ENCODE results near the gene NOTCH4. TPM values are rescaled to one million over a fixed set of nuclear protein-coding genes. Genes with fewer than 3 reads are reported as not detected.

NOTCH4 gene
- total and polyA plus RNA-seq, 9 of the 15 experiments (the other 6 are each of a cell fraction or from before 2014, with no cell fraction given) = 0.24 to 4.3 (median 1.7) TPM

DNA sequence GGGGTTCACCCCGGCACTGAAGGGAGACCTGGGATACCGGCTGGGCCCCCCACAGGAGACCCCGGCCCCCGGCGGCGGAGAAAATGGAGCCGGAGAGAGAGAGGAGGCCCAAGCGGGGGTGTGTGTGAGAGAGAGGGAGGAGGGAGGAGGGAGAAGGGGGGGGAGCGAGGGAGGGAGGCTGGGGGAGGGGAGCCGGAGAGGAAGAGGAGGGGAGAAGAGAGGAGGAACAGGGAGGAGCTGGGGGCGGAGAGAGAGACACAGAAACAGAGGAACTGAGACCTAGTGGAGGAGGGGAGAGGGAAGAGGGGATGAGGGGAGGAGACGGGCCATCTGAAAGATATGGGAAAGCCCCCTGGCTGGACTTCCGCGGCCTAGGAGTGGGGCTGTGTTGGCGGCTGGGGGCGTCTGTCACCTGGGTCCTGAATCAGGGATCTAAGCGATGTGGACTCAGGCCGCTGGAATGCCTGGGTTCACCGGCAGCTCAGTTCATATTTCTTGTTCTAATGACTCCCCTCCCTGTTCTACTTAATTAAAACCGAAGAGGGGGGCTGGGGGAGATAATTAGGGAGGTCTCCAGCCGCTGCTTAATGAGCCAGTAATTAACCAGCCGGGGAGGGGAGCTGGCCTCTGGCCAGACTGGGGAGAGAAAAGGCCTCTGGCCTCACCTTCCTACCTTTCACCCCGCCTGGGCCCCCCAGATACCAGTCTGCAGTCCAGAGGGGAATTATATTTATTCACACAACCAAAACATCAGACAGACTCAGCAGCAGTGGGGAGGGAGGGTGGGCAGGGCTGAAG is 33.6 kb downstream of the NOTCH4 start, which contains the start of gene PBX2 (continued):
- TF ChIP-seq, protein P1, sequence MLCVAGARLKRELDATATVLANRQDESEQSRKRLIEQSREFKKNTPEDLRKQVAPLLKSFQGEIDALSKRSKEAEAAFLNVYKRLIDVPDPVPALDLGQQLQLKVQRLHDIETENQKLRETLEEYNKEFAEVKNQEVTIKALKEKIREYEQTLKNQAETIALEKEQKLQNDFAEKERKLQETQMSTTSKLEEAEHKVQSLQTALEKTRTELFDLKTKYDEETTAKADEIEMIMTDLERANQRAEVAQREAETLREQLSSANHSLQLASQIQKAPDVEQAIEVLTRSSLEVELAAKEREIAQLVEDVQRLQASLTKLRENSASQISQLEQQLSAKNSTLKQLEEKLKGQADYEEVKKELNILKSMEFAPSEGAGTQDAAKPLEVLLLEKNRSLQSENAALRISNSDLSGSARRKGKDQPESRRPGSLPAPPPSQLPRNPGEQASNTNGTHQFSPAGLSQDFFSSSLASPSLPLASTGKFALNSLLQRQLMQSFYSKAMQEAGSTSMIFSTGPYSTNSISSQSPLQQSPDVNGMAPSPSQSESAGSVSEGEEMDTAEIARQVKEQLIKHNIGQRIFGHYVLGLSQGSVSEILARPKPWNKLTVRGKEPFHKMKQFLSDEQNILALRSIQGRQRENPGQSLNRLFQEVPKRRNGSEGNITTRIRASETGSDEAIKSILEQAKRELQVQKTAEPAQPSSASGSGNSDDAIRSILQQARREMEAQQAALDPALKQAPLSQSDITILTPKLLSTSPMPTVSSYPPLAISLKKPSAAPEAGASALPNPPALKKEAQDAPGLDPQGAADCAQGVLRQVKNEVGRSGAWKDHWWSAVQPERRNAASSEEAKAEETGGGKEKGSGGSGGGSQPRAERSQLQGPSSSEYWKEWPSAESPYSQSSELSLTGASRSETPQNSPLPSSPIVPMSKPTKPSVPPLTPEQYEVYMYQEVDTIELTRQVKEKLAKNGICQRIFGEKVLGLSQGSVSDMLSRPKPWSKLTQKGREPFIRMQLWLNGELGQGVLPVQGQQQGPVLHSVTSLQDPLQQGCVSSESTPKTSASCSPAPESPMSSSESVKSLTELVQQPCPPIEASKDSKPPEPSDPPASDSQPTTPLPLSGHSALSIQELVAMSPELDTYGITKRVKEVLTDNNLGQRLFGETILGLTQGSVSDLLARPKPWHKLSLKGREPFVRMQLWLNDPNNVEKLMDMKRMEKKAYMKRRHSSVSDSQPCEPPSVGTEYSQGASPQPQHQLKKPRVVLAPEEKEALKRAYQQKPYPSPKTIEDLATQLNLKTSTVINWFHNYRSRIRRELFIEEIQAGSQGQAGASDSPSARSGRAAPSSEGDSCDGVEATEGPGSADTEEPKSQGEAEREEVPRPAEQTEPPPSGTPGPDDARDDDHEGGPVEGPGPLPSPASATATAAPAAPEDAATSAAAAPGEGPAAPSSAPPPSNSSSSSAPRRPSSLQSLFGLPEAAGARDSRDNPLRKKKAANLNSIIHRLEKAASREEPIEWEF (CRISPR knock-in tag; IDR thresholded peaks at IDR 0.05) = no peak
- TF ChIP-seq BRD4 (IDR thresholded peaks at IDR 0.05) = peak; percentile 90; the same call in 1 of the 2 replicates
- no peak for TF ChIP-seq GABPB1 (CRISPR knock-in tag; IDR thresholded peaks at IDR 0.05)
- no peak for TF ChIP-seq ZNF76 (CRISPR knock-in tag; IDR thresholded peaks at IDR 0.05; ENCODE audit: borderline replicate concordance)
- TF ChIP-seq RAD21 (CRISPR knock-in tag; conservative IDR thresholded peaks at IDR 0.05 in 1 of 2, IDR thresholded peaks at IDR 0.05 in 1 of 2) = no peak
- TF ChIP-seq, protein P2, sequence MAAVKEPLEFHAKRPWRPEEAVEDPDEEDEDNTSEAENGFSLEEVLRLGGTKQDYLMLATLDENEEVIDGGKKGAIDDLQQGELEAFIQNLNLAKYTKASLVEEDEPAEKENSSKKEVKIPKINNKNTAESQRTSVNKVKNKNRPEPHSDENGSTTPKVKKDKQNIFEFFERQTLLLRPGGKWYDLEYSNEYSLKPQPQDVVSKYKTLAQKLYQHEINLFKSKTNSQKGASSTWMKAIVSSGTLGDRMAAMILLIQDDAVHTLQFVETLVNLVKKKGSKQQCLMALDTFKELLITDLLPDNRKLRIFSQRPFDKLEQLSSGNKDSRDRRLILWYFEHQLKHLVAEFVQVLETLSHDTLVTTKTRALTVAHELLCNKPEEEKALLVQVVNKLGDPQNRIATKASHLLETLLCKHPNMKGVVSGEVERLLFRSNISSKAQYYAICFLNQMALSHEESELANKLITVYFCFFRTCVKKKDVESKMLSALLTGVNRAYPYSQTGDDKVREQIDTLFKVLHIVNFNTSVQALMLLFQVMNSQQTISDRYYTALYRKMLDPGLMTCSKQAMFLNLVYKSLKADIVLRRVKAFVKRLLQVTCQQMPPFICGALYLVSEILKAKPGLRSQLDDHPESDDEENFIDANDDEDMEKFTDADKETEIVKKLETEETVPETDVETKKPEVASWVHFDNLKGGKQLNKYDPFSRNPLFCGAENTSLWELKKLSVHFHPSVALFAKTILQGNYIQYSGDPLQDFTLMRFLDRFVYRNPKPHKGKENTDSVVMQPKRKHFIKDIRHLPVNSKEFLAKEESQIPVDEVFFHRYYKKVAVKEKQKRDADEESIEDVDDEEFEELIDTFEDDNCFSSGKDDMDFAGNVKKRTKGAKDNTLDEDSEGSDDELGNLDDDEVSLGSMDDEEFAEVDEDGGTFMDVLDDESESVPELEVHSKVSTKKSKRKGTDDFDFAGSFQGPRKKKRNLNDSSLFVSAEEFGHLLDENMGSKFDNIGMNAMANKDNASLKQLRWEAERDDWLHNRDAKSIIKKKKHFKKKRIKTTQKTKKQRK (IDR thresholded peaks at IDR 0.05; ENCODE audit: borderline replicate concordance, low read depth, low read length) = no peak
- TF ChIP-seq POLR3G (IDR thresholded peaks at IDR 0.05; ENCODE audit: extremely low read depth, insufficient read length, insufficient replicate concordance) = no peak
- no peak for TF ChIP-seq LCOR (CRISPR knock-in tag; IDR thresholded peaks at IDR 0.05)
- TF ChIP-seq GABPA (tag; conservative IDR thresholded peaks at IDR 0.05; ENCODE audit: low read depth) = peak; percentile 68
- TF ChIP-seq SMC3 (conservative IDR thresholded peaks at IDR 0.05; ENCODE audit: insufficient read depth, low read depth, low read length) = no peak
- TF ChIP-seq, protein P3, sequence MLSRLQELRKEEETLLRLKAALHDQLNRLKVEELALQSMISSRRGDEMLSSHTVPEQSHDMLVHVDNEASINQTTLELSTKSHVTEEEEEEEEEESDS (CRISPR knock-in tag; IDR thresholded peaks at IDR 0.05) = no peak
- no peak for TF ChIP-seq KAT8 (IDR thresholded peaks at IDR 0.05; ENCODE audit: low read depth)
- no peak for TF ChIP-seq ZC3H4 (CRISPR knock-in tag; IDR thresholded peaks at IDR 0.05; ENCODE audit: borderline replicate concordance)
- TF ChIP-seq ATF7 (IDR thresholded peaks at IDR 0.05) = peak; percentile 30; the same call in 1 of the 2 replicates
- TF ChIP-seq ARID1B (IDR thresholded peaks at IDR 0.05) = peak; percentile 79
- peak; percentile 59; the same call in 1 of the 2 replicates for TF ChIP-seq PHF8 (IDR thresholded peaks at IDR 0.05; ENCODE audit: borderline replicate concordance, low read length)
- TF ChIP-seq ZNF41 (CRISPR knock-in tag; conservative IDR thresholded peaks at IDR 0.05) = no peak
- TF ChIP-seq THRAP3 (IDR thresholded peaks at IDR 0.05; ENCODE audit: borderline replicate concordance) = no peak
- no peak for TF ChIP-seq ZNF57 (CRISPR knock-in tag; IDR thresholded peaks at IDR 0.05)
- TF ChIP-seq CTBP1 (IDR thresholded peaks at IDR 0.05; ENCODE audit: borderline replicate concordance) = peak; percentile 38; the same call in 1 of the 2 replicates

All from K562 (cell line).